ENCODE measurements around the gene ZKSCAN1. TPM values are rescaled to one million over a fixed set of nuclear protein-coding genes. Genes with fewer than 3 reads are reported as not detected.
A peak's percentile ranks its signal among the peaks of the same experiment; 100 is the strongest.

Gene ZKSCAN1
- total RNA-seq, 1 donor from 2014 or later = 70.8 TPM

DNA sequence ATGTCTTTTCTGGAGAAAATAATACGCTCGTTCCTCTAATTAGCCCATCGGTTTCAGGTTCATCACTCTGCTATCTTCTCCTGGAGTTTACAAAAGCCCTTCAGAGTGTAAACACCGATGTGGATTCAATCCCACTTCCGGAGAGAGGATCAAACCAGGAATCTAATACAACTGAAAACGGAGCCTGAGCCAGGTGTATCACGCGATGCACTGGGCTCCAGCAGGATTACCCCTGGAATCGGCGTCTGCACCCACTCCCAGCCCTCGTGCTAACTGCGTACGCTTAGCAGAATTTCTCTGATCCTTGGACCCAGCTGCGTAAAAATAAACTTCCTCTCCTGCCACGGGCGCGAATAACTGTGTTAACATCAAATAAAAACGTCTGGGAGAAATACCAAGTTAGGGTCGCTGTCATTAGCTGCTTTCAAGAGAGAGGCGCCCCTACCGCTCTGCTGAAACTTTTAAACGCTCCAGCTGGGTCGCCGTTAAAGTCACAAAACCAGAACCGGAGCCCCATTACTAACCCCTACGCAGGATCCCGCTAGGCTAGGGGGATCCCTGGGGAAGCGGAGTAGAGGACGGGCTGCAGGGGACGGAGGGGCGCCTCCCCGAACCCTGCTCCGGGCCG lies 65.6 kb downstream of the ZKSCAN1 start:
- DNase-seq (ENCODE audit: low read depth) = no peak

- peak; percentile 95 for DNase-seq (ENCODE audit: low read depth)
Measured at GRCh38 chr7:100081535-100082102, 66.2 kb downstream of the ZKSCAN1 start, which contains the start of gene ZNF3. Gene ZNF3 (minus strand): TSS chr7:100081723. CDS start chr7:100077357, 4,366 bp downstream.

GRCh38 chr7:100082978-100083377 lies 67.6 kb downstream of the ZKSCAN1 start:
- DNase-seq (ENCODE audit: low read depth) = no peak

GRCh38 chr7:100085515-100085914 lies 70.1 kb downstream of the ZKSCAN1 start:
- no peak for DNase-seq (ENCODE audit: low read depth)

DNA sequence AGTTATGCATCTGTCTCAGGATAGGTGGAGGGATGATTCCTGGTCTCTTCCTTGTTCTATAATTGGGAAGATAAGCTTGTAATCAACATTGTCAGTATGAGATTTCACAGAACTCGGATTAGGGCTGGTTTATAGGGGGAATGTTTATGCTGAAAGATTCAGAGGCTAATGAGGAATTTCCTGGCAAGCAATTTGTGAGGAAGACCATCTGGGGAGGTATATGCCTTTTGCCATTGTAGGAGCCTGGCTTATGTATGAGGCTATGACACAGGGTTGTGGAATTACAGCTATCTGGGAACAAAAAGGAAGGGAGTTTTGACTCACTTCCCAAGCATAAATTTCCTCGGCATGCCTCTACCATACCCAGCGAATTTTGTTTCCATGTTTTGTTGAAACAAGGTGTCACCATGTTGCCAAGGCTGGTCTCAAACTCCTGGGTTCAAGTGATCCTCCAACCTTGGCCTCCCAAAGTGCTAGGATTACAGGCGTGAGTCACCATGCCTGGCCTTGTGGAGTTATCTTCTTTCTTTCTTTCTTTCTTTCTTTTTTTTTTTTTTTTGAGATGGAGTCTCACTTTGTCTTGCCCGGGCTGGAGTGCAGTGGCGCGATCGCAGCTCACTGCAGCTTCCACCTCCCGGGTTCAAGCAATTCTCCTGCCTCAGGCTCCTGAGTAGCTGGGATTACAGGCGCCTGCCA lies 71.8 kb downstream of the ZKSCAN1 start:
- DNase-seq (ENCODE audit: low read depth) = peak; percentile 91

- no peak for DNase-seq (ENCODE audit: low read depth)
Measured at GRCh38 chr7:100088095-100088620, 72.8 kb downstream of the ZKSCAN1 start.

- no peak for DNase-seq (ENCODE audit: low read depth)
Measured at GRCh38 chr7:100088621-100089457, 73.4 kb downstream of the ZKSCAN1 start, which contains the start of gene COPS6. Gene COPS6 (plus strand): TSS chr7:100088969. CDS start chr7:100088991, 22 bp downstream.

DNA sequence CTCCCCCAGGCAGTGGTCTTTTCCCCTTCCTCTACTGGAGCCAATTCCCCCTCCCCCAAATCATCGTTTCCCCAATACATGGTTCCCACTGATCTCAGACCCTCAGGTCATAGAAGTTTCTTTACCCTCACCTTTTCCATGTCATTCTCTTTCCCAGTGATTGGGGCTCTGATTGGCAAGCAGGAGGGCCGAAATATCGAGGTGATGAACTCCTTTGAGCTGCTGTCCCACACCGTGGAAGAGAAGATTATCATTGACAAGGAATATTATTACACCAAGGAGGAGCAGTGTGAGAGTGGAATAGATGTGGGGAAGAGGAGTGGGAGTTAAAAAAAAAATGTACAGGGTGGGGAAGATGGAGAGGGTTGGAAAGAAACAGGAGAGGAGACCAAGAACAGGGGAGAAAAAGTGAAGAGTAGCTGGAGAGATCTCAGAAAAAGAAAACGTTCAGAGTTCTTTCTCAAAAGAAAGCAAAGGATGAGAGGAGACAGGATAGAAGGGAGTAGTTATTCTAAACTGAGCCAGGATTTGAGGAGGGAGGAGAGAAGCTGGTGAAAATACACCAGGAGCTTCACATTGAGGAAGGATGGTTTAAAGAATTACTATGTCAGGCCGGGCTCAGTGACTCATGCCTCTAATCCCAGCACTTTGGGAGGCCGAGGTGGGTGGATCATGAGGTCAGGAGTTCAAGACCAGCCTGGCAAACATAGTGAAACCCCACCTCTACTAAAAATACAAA lies 74.2 kb downstream of the ZKSCAN1 start:
- DNase-seq (ENCODE audit: low read depth) = no peak

DNA sequence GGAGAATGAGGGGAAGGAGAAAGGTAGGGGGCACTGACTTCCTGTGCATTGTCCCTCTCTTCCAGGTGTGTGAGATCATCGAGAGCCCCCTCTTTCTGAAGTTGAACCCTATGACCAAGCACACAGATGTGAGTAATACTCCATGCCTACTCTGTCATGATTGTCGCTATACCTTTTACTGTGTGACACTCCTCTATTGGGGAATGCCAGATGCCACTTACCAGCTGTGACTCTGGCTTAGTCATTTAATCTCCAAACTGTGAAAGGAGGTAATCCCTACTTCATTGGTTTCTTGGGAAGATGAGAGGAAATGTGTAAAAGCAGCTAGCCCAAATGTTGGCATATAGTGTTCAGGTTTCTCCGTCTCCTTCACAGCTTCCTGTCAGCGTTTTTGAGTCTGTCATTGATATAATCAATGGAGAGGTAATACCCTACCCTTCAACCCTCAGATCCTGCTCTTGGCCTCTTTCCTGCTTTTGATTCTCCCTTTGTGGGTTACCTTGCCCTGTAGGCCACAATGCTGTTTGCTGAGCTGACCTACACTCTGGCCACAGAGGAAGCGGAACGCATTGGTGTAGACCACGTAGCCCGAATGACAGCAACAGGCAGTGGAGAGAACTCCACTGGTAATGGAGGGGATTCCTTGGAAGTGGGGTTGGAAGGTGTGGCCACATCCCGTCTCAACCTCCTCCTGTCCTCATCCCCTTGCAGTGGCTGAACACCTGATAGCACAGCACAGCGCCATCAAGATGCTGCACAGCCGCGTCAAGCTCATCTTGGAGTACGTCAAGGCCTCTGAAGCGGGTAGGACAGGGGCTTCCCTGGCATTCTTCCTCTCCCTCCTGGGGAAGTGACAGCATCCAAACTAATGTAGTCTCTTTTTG lies 75.4 kb downstream of the ZKSCAN1 start:
- no peak for DNase-seq (ENCODE audit: low read depth)

Other genes starting within 250 kb of the ZKSCAN1 start
- 0.69 TPM in 1 of 2 replicates, not detected in the other for gene CYP3A4, start 231.4 kb upstream of the ZKSCAN1 start, total RNA-seq
- not detected in 2 replicates for gene CYP3A43, start 187.6 kb upstream of the ZKSCAN1 start, total RNA-seq
- gene OR2AE1, start 138.6 kb upstream of the ZKSCAN1 start, total RNA-seq = 0.15 TPM in 1 of 2 replicates, not detected in the other
- 21.2 and 35.4 TPM in 2 replicates for gene TRIM4, start 96.1 kb upstream of the ZKSCAN1 start, total RNA-seq
- gene GJC3, start 86.0 kb upstream of the ZKSCAN1 start, total RNA-seq = not detected in 2 replicates
- gene AZGP1, start 39.6 kb upstream of the ZKSCAN1 start, total RNA-seq = not detected in 2 replicates
- 5.0 and 13.6 TPM in 2 replicates for gene ZSCAN21, start 34.2 kb downstream of the ZKSCAN1 start, total RNA-seq
- gene ZNF3, start 66.1 kb downstream of the ZKSCAN1 start, total RNA-seq = 35.4 and 37.0 TPM in 2 replicates
- 36.6 and 72.5 TPM in 2 replicates for gene COPS6, start 73.4 kb downstream of the ZKSCAN1 start, total RNA-seq
- gene MCM7, start 85.8 kb downstream of the ZKSCAN1 start, total RNA-seq = 40.1 and 73.1 TPM in 2 replicates
- gene AP4M1, start 86.0 kb downstream of the ZKSCAN1 start, total RNA-seq = 30.0 and 39.1 TPM in 2 replicates
- 32.6 and 100 TPM in 2 replicates for gene TAF6, start 103.8 kb downstream of the ZKSCAN1 start, total RNA-seq
- 25.6 and 27.4 TPM in 2 replicates for gene CNPY4, start 104.0 kb downstream of the ZKSCAN1 start, total RNA-seq
- 1.6 and 2.0 TPM in 2 replicates for gene MBLAC1, start 111.4 kb downstream of the ZKSCAN1 start, total RNA-seq
- 58.4 and 86.1 TPM in 2 replicates for gene LAMTOR4, start 133.3 kb downstream of the ZKSCAN1 start, total RNA-seq
- gene TRAPPC14, start 143.1 kb downstream of the ZKSCAN1 start, total RNA-seq = 4.0 and 4.6 TPM in 2 replicates
- 0.75 TPM in 1 of 2 replicates, not detected in the other for gene GAL3ST4, start 153.0 kb downstream of the ZKSCAN1 start, total RNA-seq
- 1.6 and 2.3 TPM in 2 replicates for gene GPC2, start 161.8 kb downstream of the ZKSCAN1 start, total RNA-seq
- gene STAG3, start 162.3 kb downstream of the ZKSCAN1 start, total RNA-seq = not detected in 2 replicates
- gene PVRIG, start 204.4 kb downstream of the ZKSCAN1 start, total RNA-seq = not detected in 2 replicates

Data from renal cortical epithelial cell (primary cell).